Measurements from ENCODE around the gene ST6GALNAC5. TPM values are rescaled to one million over a fixed set of nuclear protein-coding genes. Genes with fewer than 3 reads are reported as not detected.

ST6GALNAC5 gene
- total and polyA plus RNA-seq, 2 experiments from 2014 or later: 4.1 to 19.2 TPM

- Histone ChIP-seq H4K20me1 (replicated peaks; ENCODE audit: insufficient read depth) (no peaks in the 10 kb centered on the region), H2AFZ (no peak overlapping the region), H3K27me3 (ENCODE audit: insufficient read depth) (no peaks in the 10 kb centered on the region), H3K9me2 (ENCODE audit: insufficient read depth) (no peaks in the 10 kb centered on the region), H3K79me2 (replicated peaks; ENCODE audit: insufficient read depth) (no peaks in the 10 kb centered on the region), H3K4me3 (no peak overlapping the region), H3K36me3 (ENCODE audit: insufficient read depth) (no peaks in the 10 kb centered on the region), H3K4me1 (ENCODE audit: insufficient read depth) (peaks cover 12% of the 10 kb centered on the region), H3K27ac (ENCODE audit: low read depth) (no peak overlapping the region), H3F3A (replicated peaks; ENCODE audit: low read depth) (no peaks in the 10 kb centered on the region), H3K4me2 (no peak overlapping the region)
- DNase-seq (ENCODE audit: low spot score) (no peak), ATAC-seq (no peak)
- no peaks in the 10 kb centered on the region for H3K36me3 Mint-ChIP-seq (ENCODE audit: low read depth)
- no peaks in the 10 kb centered on the region for H3K9me3 Mint-ChIP-seq
- H3K4me1 Mint-ChIP-seq: peaks cover 19% of the 10 kb centered on the region
- TF ChIP-seq ZNF462 (CRISPR knock-in tag; IDR thresholded peaks at IDR 0.05) (no peak), STAT1 (IDR thresholded peaks at IDR 0.05; ENCODE audit: unreplicated experiment) (no peak), ZNF114 (CRISPR knock-in tag; IDR thresholded peaks at IDR 0.05) (no peak), REST (IDR thresholded peaks at IDR 0.05; ENCODE audit: unreplicated experiment) (no peak), CTCF (conservative IDR thresholded peaks at IDR 0.05; ENCODE audit: low read depth in 2 of 2) (no peak), JUNB (IDR thresholded peaks at IDR 0.05; ENCODE audit: unreplicated experiment) (no peak), EZH2phosphoT487 (IDR thresholded peaks at IDR 0.05; ENCODE audit: unreplicated experiment) (no peak), EZH2 (IDR thresholded peaks at IDR 0.05; ENCODE audit: low read depth, unreplicated experiment) (no peak)
- H3K4me3 Mint-ChIP-seq: no peak overlapping the region
- H3K27me3 Mint-ChIP-seq (ENCODE audit: insufficient read depth, low read depth, poor library complexity): no peaks in the 10 kb centered on the region
- H3K27ac Mint-ChIP-seq: no peak overlapping the region
These were observed 71.0 kb downstream of the ST6GALNAC5 start for GRCh38 chr1:76938304-76938703.
